RWPE1 (cell line): ENCODE data around the gene WASL.

Experiments used
- CTCF ChIA-PET: fragments of 350-600 bp; sonication (Branson Sonifier 250); formaldehyde crosslinking; extraction: SDS; loops from one replicate; lab custom pipeline; 2021; lab: Yijun Ruan, JAX
- POLR2A ChIA-PET: fragments of 400-600 bp; formaldehyde crosslinking; extraction: SDS; loops from one replicate; lab custom pipeline; 2020; ENCODE audit warnings: antibody characterized with exemption; ENCODE audit not compliant: low non-redundant PET; lab: Yijun Ruan, JAX
- DNase-seq: peaks from one replicate; pipeline ENCODE4 v3.0.0; 2012; ENCODE audit warnings: low spot score
- H3K27ac ChIP-seq: fragments of 450-650 bp; 2 replicates; pipeline ENCODE4 v1.5.1; 2017
- TF ChIP-seq, protein P1 (sequence below): fragments of 450-650 bp; conservative IDR thresholded peaks from 2 replicates; pipeline ENCODE4 v1.5.1; 2017; ENCODE audit warnings: low read depth, mild to moderate bottlenecking

Gene WASL

DNA sequence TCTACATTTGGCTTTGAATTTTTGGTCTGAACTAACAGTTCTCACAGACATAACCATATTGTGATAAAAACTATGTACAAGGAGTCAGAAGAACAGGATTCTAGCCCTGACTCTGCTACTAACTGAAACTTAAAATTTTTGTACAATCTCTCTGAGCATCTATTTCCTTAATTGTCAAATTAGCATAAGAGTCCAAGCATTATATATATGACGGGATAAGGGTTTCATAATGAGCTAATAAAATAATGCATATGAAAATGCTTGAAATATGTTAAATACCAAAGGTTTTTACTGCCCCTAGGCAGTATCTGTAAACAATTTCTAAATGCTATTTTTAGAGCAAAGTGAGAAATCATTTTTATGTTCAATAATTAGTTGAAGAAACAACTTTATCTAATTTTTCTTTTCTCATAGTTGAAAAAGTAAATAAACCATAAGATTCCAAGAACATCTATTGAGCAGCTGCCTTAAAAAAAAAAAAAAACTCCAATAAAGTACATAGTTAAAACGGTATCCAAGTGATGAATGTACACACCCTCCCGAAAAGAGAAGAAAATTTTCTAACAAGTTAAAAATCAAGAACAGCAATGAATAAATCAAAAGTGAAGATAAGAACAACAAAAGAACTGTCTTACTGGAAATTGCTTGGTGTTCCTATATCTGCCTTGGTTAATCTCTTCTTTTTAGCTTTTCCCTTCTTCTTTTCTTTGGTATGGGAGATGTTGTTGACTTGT lies 52.7 kb downstream of the WASL start:
- ChIA-PET CTCF (no interaction called here), POLR2A (no interaction called here)
- TF ChIP-seq, protein P1, sequence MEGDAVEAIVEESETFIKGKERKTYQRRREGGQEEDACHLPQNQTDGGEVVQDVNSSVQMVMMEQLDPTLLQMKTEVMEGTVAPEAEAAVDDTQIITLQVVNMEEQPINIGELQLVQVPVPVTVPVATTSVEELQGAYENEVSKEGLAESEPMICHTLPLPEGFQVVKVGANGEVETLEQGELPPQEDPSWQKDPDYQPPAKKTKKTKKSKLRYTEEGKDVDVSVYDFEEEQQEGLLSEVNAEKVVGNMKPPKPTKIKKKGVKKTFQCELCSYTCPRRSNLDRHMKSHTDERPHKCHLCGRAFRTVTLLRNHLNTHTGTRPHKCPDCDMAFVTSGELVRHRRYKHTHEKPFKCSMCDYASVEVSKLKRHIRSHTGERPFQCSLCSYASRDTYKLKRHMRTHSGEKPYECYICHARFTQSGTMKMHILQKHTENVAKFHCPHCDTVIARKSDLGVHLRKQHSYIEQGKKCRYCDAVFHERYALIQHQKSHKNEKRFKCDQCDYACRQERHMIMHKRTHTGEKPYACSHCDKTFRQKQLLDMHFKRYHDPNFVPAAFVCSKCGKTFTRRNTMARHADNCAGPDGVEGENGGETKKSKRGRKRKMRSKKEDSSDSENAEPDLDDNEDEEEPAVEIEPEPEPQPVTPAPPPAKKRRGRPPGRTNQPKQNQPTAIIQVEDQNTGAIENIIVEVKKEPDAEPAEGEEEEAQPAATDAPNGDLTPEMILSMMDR = no peak
- DNase-seq = no peak
- no peak overlapping the region for H3K27ac ChIP-seq

DNA sequence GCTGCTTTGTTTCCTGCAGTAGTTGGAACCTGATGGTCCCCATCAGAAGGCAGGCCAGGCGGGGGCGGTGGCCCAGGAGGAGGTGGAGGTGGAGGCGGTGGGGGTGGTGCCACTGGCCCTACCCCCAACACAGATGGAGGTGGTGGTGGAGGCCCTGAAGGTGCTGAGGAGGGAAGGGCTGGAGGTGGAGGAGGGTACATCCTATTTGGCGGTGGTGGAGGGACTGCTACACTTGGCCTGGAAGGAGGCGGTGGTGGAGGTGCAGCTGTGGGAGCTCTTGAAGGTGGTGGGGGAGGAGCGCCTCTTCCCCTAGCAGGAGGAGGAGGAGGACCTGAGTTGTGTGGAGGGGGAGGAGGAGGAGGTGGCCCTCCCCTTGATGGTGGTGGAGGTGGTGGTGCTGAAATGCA lies 56.3 kb downstream of the WASL start:
- TF ChIP-seq, protein P1 = no peak
- no peak overlapping the region for H3K27ac ChIP-seq
- POLR2A ChIA-PET = no interaction called here
- no peak for DNase-seq
- CTCF ChIA-PET = interaction anchor here (0.7 kb wide), 1 partner anchor 9 kb away, joined by 3 read pairs; no protein-coding TSS in a partner anchor

DNA sequence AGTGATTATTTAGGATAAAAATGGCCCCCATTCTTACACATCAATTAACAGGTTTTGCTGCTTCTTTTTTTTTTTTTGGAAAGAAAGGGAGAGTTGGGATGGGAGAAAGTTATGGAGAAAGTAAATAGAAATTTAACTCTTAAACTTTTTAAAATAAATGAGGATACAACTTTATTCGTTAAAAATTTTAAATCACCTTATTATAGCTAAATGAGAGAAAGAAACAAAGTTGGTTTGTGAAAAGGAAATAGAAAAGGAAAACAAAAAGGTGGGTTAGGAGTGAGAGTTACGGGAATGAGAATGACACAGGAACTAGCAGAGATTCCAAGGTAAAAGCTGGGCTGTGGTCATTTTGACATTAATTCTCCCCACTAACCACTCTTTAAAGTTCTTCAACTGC lies 58.3 kb downstream of the WASL start:
- CTCF ChIA-PET = interaction anchor here (0.6 to 1.3 kb wide), 2 partner anchors 11 to 162 kb away, joined by 3 to 4 read pairs; no protein-coding TSS in a partner anchor
- POLR2A ChIA-PET = no interaction called here
- no peak overlapping the region for H3K27ac ChIP-seq
- no peak for DNase-seq
- TF ChIP-seq, protein P1 = no peak

DNA sequence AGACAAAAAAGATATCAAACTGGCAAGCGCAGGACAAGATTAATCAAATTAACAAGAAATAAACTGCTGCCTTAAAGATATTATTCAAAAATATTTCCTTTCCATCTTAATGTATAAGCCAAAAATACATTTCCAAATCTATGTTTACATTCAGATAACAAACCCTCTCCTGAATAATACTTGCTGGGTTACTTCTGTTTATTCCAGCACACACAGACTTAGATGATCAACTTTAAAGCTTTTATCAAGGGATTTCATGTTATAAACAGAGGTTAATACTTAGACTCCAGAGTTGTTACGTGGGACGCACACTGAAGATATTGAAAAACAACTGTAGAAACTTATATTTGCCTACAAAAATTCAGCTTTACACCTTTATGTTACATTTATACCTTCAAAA lies 59.6 kb downstream of the WASL start:
- DNase-seq = no peak
- POLR2A ChIA-PET = no interaction called here
- CTCF ChIA-PET = interaction anchor here (1.3 kb wide), 1 partner anchor 12 kb away, joined by 4 read pairs; no protein-coding TSS in a partner anchor
- H3K27ac ChIP-seq = no peak overlapping the region
- TF ChIP-seq, protein P1 = no peak

DNA sequence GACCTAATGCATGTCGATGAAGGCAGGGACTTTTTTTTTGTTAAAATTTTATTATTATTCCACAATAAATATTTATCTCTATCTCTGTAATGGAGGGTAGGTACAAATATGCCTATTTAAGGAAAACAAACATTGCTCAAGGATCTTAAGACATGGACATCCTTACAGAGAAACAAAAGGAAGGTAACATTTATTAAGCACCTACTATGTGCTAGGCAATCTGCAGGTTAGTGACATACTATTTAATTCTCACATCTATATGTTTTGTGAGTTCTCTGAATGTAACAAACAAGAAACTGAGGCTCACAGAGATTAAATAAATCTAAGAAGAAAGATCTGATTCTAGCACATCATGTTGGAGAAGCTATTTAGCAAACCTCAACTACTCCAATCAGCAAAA lies 61.1 kb downstream of the WASL start:
- no peak for DNase-seq
- POLR2A ChIA-PET = no interaction called here
- no peak overlapping the region for H3K27ac ChIP-seq
- CTCF ChIA-PET = interaction anchor here (0.6 kb wide), 1 partner anchor 196 kb away, joined by 3 read pairs; no protein-coding TSS in a partner anchor
- TF ChIP-seq, protein P1 = no peak

DNA sequence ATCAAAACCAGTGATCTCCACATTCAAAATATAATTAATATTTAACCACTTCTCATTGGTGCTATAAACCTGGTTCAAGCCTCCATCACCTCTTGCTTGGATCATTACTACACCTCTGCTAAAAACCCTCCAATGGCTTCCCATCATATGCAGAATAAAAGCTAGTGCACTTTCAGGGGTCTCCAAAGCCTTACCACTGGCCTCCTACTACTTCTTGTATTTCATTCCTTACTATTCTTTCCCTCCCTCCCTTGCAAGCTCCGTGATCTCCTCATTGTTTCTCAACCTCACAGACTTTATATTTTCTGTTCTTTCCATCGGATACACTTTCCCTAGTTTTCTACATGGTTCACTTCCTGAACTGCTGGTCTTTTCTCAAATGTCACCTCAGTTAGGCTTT lies 61.6 kb downstream of the WASL start:
- no peak for DNase-seq
- TF ChIP-seq, protein P1 = no peak
- ChIA-PET POLR2A (no interaction called here), CTCF (interaction anchor here (0.6 kb wide), 1 partner anchor 195 kb away, joined by 3 read pairs; no protein-coding TSS in a partner anchor)
- no peak overlapping the region for H3K27ac ChIP-seq
